Activated T-cell treated with anti-CD3 and anti-CD28 coated beads, Interleukin-2, amount 50 U/mL, for 72 hours (primary cell): ENCODE results near the gene SLC44A1. TPM values are rescaled to one million over a fixed set of nuclear protein-coding genes. Genes with fewer than 3 reads are reported as not detected.

Experiments used
- ATAC-seq, 2 donors: fragments of 150-1000 bp; cut with Tn5 transposase; replicated peaks in 1 of 2; 2 replicates each; pipeline ENCODE4 v1.10.0; 2021; ENCODE audit warnings: moderate library complexity in 2 of 2, mild to moderate bottlenecking in 1 of 2
- DNase-seq, 2 donors: peaks; one replicate each; pipeline ENCODE4 v3.0.0; 2021 to 2022; ENCODE audit warnings: mixed read lengths in 1 of 2
- H3K27ac Mint-ChIP-seq: one replicate; pipeline ENCODE4 v1.8.0; 2022; ENCODE audit warnings: mild to moderate bottlenecking, moderate library complexity, mixed read lengths
- H3K27me3 Mint-ChIP-seq: one replicate; pipeline ENCODE4 v1.8.0; 2022; ENCODE audit warnings: low read depth, mixed read lengths
- H3K36me3 Mint-ChIP-seq, 2 donors: one replicate each; pipeline ENCODE4 v1.8.0; 2022; ENCODE audit warnings: mixed read lengths in 2 of 2, mild to moderate bottlenecking in 1 of 2; ENCODE audit not compliant: insufficient read depth in 2 of 2
- H3K4me1 Mint-ChIP-seq: one replicate; pipeline ENCODE4 v1.8.0; 2022; ENCODE audit warnings: low read depth, mixed read lengths
- H3K4me3 Mint-ChIP-seq, 2 donors: one replicate each; pipeline ENCODE4 v1.8.0; 2022; ENCODE audit warnings: mild to moderate bottlenecking in 2 of 2, mixed read lengths in 2 of 2, moderate library complexity in 2 of 2
- H3K9me3 Mint-ChIP-seq, 2 donors: one replicate each; pipeline ENCODE4 v1.8.0; 2022; ENCODE audit warnings: mixed read lengths in 2 of 2
- total RNA-seq, 2 donors: library from RNA; stranded (reverse); gene quantifications; one replicate each; pipeline ENCODE4 v1.2.3, GENCODE V29; 2022

Gene SLC44A1
- total RNA-seq: 10 to 100 TPM in 1 of 2 donors, 1 to 10 TPM in 1; 10.0 to 11.8 TPM

DNA sequence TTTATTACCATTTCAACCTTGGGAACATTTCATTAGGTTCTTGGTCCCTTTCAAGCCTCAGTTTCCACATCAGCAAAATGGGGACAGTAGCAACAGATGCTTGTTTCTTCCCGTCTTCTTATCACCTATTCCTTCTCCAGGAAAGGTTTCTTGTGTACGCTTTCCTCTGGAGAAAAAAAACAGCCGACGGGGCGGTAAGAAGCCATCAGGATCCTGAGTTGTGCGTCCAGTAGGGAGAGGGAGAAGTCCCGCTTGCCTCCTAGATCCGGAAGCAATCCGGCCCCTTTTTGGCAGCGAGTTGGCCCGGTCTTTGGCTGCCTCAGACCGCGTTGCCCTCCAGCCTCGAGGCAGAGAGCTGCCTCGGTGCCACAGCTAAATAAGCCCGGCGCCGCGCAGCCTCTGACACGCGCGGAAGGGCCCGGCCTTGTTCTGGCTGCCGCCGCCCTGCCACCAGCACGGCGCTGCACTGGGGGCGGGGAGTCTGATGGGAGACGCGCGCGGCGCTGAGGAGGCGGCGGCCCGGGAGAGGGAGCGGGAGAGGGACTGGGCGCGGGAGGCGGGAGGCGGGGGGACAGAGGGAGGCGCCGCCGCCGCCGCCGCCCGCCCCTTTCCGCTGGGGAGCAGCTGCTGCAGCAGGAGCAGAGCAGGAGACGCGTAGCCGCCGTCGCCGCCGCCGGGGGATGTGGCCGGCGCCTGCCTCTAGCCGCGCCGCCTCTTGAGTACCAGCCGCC is at the start of gene SLC44A1:
TSS of gene SLC44A1 (plus strand) at position 649 of the 731 bp plus-strand sequence. CDS start 218 bp downstream, outside the sequence.
- H3K4me1 Mint-ChIP-seq: peaks cover 8% of the 10 kb centered on the region
- no peaks in the 10 kb centered on the region for H3K9me3 Mint-ChIP-seq
- peaks cover 2% of the 10 kb centered on the region in 2 donors for H3K36me3 Mint-ChIP-seq
- peak; percentile 90 to 94 for ATAC-seq
- peaks cover 37% of the 10 kb centered on the region for H3K27me3 Mint-ChIP-seq
- H3K4me3 Mint-ChIP-seq: peak within 1 kb of the TSS; percentile 92 to 98
- H3K27ac Mint-ChIP-seq: peak within 1 kb of the TSS; percentile 86
- peak; percentile 90 to 91 for DNase-seq

- no peaks in the 10 kb centered on the region for H3K27me3 Mint-ChIP-seq
- no peak overlapping the region for H3K27ac Mint-ChIP-seq
- DNase-seq (no peak), ATAC-seq (no peak)
- H3K9me3 Mint-ChIP-seq: peaks cover 1% of the 10 kb centered on the region in 2 donors
- no peak overlapping the region for H3K4me3 Mint-ChIP-seq
- no peaks in the 10 kb centered on the region for H3K36me3 Mint-ChIP-seq
- no peaks in the 10 kb centered on the region for H3K4me1 Mint-ChIP-seq
These were observed 49.2 kb upstream of the SLC44A1 start for GRCh38 chr9:105195259-105195658.

GRCh38 chr9:105198023-105198422 is 46.4 kb upstream of the SLC44A1 start:
- H3K4me1 Mint-ChIP-seq: no peaks in the 10 kb centered on the region
- H3K36me3 Mint-ChIP-seq: no peaks in the 10 kb centered on the region
- H3K4me3 Mint-ChIP-seq: no peak overlapping the region
- H3K9me3 Mint-ChIP-seq: peaks cover 1% of the 10 kb centered on the region in 2 donors
- H3K27me3 Mint-ChIP-seq: no peaks in the 10 kb centered on the region
- DNase-seq (no peak), ATAC-seq (no peak)
- H3K27ac Mint-ChIP-seq: no peak overlapping the region

DNA sequence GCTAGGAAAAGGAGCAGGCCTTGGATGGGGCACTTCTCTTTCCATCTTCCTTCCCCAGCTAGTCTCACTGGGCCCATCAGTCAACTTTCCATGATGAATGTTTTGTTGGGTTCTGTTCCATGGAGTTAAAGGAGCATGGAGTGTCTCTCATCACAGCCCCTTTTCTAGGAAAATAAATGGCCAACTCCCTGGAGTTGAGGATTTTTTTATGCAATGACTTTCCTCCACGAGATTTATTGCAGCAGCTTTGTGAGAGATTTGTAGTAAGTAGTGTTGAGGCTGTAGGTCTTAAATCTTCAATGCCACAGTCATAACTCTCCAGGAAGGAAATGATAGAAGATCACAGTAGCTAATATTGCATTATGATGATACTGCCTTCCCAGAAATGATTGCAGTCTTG is 45.6 kb upstream of the SLC44A1 start:
- H3K27ac Mint-ChIP-seq: no peak overlapping the region
- peaks cover 1% of the 10 kb centered on the region in 2 donors for H3K9me3 Mint-ChIP-seq
- no peaks in the 10 kb centered on the region for H3K4me1 Mint-ChIP-seq
- H3K36me3 Mint-ChIP-seq: no peaks in the 10 kb centered on the region
- no peaks in the 10 kb centered on the region for H3K27me3 Mint-ChIP-seq
- ATAC-seq (no peak), DNase-seq (no peak)
- no peak overlapping the region for H3K4me3 Mint-ChIP-seq

- DNase-seq: no peak
- Mint-ChIP-seq H3K9me3 (no peaks in the 10 kb centered on the region), H3K36me3 (no peaks in the 10 kb centered on the region), H3K4me1 (no peaks in the 10 kb centered on the region), H3K27ac (no peak overlapping the region), H3K27me3 (no peaks in the 10 kb centered on the region), H3K4me3 (no peak overlapping the region)
- no peak for ATAC-seq
These were observed 40.0 kb upstream of the SLC44A1 start for GRCh38 chr9:105204416-105204815.

DNA sequence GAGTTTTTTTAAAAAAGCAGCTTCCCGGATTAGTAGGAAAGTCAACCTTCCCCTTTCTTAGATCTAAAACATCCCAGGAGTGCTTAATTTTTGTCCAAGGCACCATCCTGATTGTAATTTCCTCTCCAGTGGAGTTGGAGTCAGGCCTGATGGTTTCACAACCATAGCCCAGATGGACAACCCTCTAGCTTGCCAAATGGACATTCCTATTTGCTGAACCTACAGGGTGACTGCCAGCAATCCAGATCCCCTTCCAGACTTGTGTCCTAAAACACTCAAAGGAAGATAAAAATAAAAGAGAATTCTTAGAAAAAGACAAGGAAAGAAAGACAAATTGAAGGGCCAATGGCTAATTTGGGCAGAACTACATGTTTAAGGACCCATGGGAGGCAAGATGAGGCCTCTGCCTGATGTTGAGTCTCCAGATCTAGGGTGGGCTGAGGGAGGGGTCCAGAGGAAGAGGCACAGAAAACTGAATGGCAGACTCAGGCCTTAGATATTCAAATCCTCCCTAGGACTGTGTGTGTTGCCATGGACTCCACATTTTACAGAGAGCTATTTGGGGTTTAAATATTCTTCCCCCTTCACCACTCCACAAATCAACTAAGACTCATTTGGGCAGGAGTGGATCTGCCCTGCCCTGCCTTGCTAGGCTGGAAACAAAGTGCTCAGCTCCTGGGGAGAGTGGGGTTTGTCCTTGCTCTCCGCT is 38.5 kb upstream of the SLC44A1 start:
- Mint-ChIP-seq H3K4me3 (no peak overlapping the region), H3K9me3 (no peaks in the 10 kb centered on the region), H3K36me3 (no peaks in the 10 kb centered on the region), H3K27me3 (no peaks in the 10 kb centered on the region), H3K27ac (no peak overlapping the region), H3K4me1 (no peaks in the 10 kb centered on the region)
- DNase-seq (no peak), ATAC-seq (no peak)

- H3K4me3 Mint-ChIP-seq: no peak overlapping the region
- no peaks in the 10 kb centered on the region for H3K9me3 Mint-ChIP-seq
- ATAC-seq: no peak
- H3K4me1 Mint-ChIP-seq: no peaks in the 10 kb centered on the region
- no peaks in the 10 kb centered on the region for H3K27me3 Mint-ChIP-seq
- no peaks in the 10 kb centered on the region for H3K36me3 Mint-ChIP-seq
- no peak overlapping the region for H3K27ac Mint-ChIP-seq
- no peak for DNase-seq
These were observed 38.0 kb upstream of the SLC44A1 start for GRCh38 chr9:105206496-105206820.

- H3K27ac Mint-ChIP-seq: no peak overlapping the region
- no peaks in the 10 kb centered on the region for H3K27me3 Mint-ChIP-seq
- DNase-seq (no peak), ATAC-seq (no peak)
- no peaks in the 10 kb centered on the region for H3K9me3 Mint-ChIP-seq
- no peaks in the 10 kb centered on the region for H3K36me3 Mint-ChIP-seq
- no peaks in the 10 kb centered on the region for H3K4me1 Mint-ChIP-seq
- H3K4me3 Mint-ChIP-seq: no peak overlapping the region
These were observed 37.4 kb upstream of the SLC44A1 start for GRCh38 chr9:105206821-105207699.

DNA sequence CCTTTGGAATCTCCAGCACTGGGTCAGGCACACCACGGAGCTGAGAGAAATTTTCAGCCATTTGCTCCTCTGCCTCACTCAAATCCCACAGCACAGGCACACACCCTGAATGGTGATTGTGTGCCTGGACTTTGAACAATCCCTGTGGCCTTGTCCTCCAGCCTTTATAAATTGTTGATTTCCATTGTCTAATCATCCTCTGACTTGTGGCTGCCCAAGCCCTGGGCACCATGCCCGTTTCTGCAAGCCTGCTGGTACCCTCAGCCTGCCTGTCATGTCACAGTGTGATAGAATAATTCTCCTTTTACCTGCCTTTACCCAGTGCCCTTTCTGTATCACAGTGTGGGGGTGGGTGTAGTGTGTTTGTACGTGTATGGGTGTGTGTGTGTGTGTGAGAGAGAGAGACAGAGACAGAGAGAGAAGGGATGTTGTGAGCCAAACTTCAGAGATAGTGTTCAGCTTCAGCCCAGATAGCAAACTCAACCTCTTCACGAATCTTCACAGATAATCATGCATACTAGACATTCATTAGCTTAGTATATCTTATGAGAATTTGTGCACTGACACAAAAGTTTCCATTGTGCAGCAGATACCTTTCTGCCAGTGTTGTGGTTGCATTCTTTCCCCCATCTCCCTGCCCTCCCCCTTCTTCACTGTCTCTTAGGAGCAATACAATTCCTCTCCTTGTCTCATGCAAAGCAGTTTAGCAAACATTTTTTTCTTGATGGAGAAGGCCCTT is 27.8 kb upstream of the SLC44A1 start:
- Mint-ChIP-seq H3K27ac (no peak overlapping the region), H3K4me1 (no peaks in the 10 kb centered on the region), H3K36me3 (no peaks in the 10 kb centered on the region), H3K9me3 (peaks cover 0 to 1% of the 10 kb centered on the region in 2 donors), H3K4me3 (no peak overlapping the region), H3K27me3 (peaks cover 6% of the 10 kb centered on the region)
- ATAC-seq: no peak
- DNase-seq: no peak

- Mint-ChIP-seq H3K4me3 (no peak overlapping the region), H3K9me3 (peaks cover 6 to 11% of the 10 kb centered on the region in 2 donors), H3K36me3 (peaks cover 6% of the 10 kb centered on the region in 2 donors), H3K27ac (no peak overlapping the region), H3K27me3 (peaks cover 9% of the 10 kb centered on the region), H3K4me1 (no peaks in the 10 kb centered on the region)
- ATAC-seq (no peak), DNase-seq (no peak)
These were observed 25.8 kb upstream of the SLC44A1 start for GRCh38 chr9:105218673-105219072.

GRCh38 chr9:105219291-105219805 is 25.1 kb upstream of the SLC44A1 start:
- Mint-ChIP-seq H3K4me1 (no peaks in the 10 kb centered on the region), H3K27me3 (peaks cover 10% of the 10 kb centered on the region), H3K36me3 (peaks cover 11 to 12% of the 10 kb centered on the region in 2 donors), H3K9me3 (peaks cover 8 to 17% of the 10 kb centered on the region in 2 donors), H3K4me3 (no peak overlapping the region), H3K27ac (no peak overlapping the region)
- DNase-seq (no peak), ATAC-seq (no peak)

GRCh38 chr9:105220451-105220850 is 24.0 kb upstream of the SLC44A1 start:
- peaks cover 15 to 19% of the 10 kb centered on the region in 2 donors for H3K36me3 Mint-ChIP-seq
- H3K9me3 Mint-ChIP-seq: peaks cover 13 to 17% of the 10 kb centered on the region in 2 donors
- peaks cover 15% of the 10 kb centered on the region for H3K27me3 Mint-ChIP-seq

More at GRCh38 chr9:105220451-105220850, 24.0 kb upstream of the SLC44A1 start:
- Mint-ChIP-seq H3K27ac (no peak overlapping the region), H3K4me3 (no peak overlapping the region), H3K4me1 (no peaks in the 10 kb centered on the region)
- ATAC-seq (no peak), DNase-seq (no peak)
